Measurements from ENCODE around the gene NDEL1. TPM values are rescaled to one million over a fixed set of nuclear protein-coding genes. Genes with fewer than 3 reads are reported as not detected.

Gene NDEL1
- total and polyA plus RNA-seq, 8 donors: 14.4 to 28.8 (median 21.0) TPM

DNA sequence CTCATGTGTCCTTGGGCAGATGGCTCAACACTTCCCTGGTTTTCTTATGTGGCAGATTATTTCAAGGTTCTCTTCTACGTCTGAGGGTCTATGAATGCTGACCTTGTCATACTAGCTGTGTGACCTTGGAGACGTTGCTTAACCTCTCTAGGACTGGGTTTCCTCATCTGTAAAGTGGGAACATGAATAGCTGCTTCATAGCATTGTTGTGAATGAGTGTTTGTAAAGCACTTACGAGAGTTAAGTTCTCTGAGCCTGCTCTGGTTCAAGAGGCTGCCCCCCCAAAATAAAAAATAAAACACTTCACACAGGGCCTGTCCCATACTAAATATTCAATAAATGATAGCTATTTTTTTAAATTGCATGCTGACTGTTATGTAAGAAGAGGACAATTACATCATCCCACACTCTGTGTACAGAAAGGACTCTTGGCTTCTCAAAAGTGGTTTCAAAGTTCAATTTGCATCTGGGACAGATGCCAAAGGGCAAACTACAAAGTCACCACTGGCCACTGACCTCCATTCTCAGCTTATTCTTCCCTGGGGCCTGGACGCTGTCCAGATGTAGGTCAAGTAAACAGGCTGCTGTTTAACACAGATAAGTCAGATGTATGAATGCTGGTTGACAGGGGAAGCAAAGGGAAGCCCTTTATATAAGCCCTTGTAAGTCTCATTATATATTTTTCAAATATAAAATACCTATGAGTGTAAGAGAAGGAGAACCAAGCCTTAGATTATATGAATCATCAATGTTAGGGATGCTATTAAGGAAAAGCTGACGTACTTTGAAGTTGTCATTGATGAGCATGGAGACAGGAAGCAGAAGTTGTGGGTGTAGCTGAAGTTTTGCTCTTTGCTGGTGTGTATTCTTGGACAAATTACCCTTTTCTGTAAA, 15.4 kb upstream of the NDEL1 start:
- ATAC-seq (peak; percentile 94 to 99 (median 98)), FAIRE-seq (peak; percentile 47), DNase-seq (peak; percentile 69 to 92 (median 90))
- Histone ChIP-seq H3K27ac (peak overlapping the region in 3 of 4 donors; percentile 59 to 68 (median 65)), H3K4me1 (peaks cover 0 to 15% (median 5%) of the 10 kb centered on the region in 3 donors), H3K27me3 (no peaks in the 10 kb centered on the region), H3K4me3 (no peak overlapping the region), H3K9me3 (no peaks in the 10 kb centered on the region), H3K36me3 (no peaks in the 10 kb centered on the region)
- intact Hi-C loops (cut with DNase I): no loop called here
- WGBS, 2 donors: 5% methylated on average over 5 of the region's 5 CpGs
- TF ChIP-seq, protein P1, sequence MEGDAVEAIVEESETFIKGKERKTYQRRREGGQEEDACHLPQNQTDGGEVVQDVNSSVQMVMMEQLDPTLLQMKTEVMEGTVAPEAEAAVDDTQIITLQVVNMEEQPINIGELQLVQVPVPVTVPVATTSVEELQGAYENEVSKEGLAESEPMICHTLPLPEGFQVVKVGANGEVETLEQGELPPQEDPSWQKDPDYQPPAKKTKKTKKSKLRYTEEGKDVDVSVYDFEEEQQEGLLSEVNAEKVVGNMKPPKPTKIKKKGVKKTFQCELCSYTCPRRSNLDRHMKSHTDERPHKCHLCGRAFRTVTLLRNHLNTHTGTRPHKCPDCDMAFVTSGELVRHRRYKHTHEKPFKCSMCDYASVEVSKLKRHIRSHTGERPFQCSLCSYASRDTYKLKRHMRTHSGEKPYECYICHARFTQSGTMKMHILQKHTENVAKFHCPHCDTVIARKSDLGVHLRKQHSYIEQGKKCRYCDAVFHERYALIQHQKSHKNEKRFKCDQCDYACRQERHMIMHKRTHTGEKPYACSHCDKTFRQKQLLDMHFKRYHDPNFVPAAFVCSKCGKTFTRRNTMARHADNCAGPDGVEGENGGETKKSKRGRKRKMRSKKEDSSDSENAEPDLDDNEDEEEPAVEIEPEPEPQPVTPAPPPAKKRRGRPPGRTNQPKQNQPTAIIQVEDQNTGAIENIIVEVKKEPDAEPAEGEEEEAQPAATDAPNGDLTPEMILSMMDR (IDR thresholded peaks at IDR 0.05): no peak

DNA sequence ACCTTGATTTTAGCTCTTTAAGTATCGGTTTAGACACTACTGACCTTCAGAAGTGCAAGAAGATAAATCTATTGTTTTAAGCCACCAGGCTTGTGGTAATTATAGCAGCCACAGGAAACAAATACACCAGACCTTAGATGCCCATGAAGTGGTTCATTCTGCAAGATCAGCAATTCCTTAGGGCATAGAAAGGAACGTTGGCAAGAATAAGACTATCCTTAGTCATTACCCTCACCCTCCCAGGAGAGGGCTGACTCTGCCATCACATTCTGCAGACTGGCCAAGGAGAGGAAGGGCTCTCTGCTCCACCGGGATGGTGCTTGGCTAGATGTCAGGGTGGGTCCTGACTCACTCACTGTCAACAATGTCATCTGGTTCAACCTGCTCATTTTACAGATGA, 14.1 kb upstream of the NDEL1 start:
- Histone ChIP-seq H3K27me3 (no peaks in the 10 kb centered on the region), H3K36me3 (no peaks in the 10 kb centered on the region), H3K4me3 (no peak overlapping the region), H3K9me3 (no peaks in the 10 kb centered on the region), H3K4me1 (peaks cover 0 to 15% (median 5%) of the 10 kb centered on the region in 3 donors), H3K27ac (no peak overlapping the region)
- 67 to 79% methylated on average over 3 of the region's 3 CpGs for WGBS, 2 donors
- ATAC-seq: peak in 1 of 4 donors; percentile 13
- TF ChIP-seq, protein P1 (IDR thresholded peaks at IDR 0.05): no peak
- no peak for FAIRE-seq
- intact Hi-C loops (cut with DNase I): no loop called here
- no peak for DNase-seq

DNA sequence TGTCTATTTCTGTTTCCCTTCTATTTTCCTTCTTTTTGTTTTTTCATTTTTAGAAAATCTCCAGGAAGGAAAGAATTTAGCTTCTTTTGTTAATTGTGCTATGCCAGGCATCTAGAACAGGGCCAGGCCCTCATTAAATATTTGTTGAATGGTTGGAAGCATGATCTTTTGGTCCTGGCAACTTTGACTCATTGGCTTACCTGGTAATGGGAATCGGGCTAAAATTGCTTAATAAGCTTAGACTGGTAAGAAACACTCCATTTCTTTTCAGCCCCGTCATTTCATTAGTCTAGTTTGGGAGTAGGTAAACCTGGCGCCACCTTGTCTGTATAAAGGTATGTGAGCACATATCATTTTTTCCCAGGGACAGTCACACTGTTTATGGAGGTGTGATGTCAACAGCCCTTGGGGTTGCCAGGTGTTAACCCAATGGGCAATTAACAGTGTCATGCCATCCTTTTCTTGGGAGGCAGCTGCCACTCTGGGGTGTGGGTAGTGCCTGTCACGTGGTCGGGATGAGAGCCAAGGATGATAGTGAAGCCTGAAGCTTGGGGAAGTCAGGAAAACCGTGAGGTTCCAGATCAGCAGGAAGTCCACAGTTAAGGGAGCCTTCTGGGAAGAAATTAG, 9.5 kb upstream of the NDEL1 start:
- TF ChIP-seq, protein P1 (IDR thresholded peaks at IDR 0.05): no peak
- H3K27me3 ChIP-seq: no peaks in the 10 kb centered on the region
- 70 to 76% methylated on average over 6 of the region's 6 CpGs for WGBS, 2 donors
- no peaks in the 10 kb centered on the region for H3K4me1 ChIP-seq
- H3K4me3 ChIP-seq: no peak overlapping the region
- no peaks in the 10 kb centered on the region for H3K9me3 ChIP-seq
- no peak overlapping the region for H3K27ac ChIP-seq
- intact Hi-C loops (cut with DNase I): no loop called here
- no peak for DNase-seq
- no peak for FAIRE-seq
- no peak for ATAC-seq
- no peaks in the 10 kb centered on the region for H3K36me3 ChIP-seq

DNA sequence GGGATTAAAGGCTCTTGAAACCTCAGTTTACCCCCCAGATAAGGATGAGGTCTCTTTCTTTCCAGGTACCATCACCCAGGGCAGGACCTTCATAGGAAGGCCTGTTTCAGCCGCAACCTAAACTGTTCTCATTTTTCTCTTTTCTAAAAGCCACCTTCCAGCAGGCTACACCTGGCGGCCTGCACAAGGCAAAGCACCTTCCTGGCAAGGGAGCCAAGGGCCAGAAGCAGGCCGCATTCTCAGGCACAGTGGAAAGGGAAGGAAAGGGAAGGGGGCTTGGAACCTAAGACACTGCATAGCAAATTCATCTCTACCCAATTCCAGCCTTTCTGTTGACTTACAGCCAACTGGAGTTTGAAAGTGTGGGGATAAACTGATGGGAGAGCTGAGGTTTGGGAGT, 8.9 kb upstream of the NDEL1 start:
- ATAC-seq (no peak), FAIRE-seq (no peak), DNase-seq (no peak)
- intact Hi-C loops (cut with DNase I): no loop called here
- Histone ChIP-seq H3K27ac (no peak overlapping the region), H3K9me3 (no peaks in the 10 kb centered on the region), H3K27me3 (no peaks in the 10 kb centered on the region), H3K4me3 (no peak overlapping the region), H3K36me3 (no peaks in the 10 kb centered on the region), H3K4me1 (no peaks in the 10 kb centered on the region)
- TF ChIP-seq, protein P1 (IDR thresholded peaks at IDR 0.05): no peak
- 90 to 98% methylated on average over 3 of the region's 3 CpGs for WGBS, 2 donors

Data from pancreas (tissue), 10 donors.